Testis (tissue), 3 donors: ENCODE results near the gene DNAJA4. TPM values are rescaled to one million over a fixed set of nuclear protein-coding genes. Genes with fewer than 3 reads are reported as not detected.

ENCODE experiments used
- DNase-seq: peaks from one replicate; pipeline ENCODE4 v3.0.0-alpha.2; 2019
- H3K27ac ChIP-seq, 2 donors: fragments of 200-600 bp; sonication (generic); one replicate each; pipeline ENCODE4 v1.5.1; 2019
- H3K27me3 ChIP-seq: fragments of 200-600 bp; sonication (generic); one replicate; pipeline ENCODE4 v1.5.1; 2019
- H3K36me3 ChIP-seq: fragments of 200-600 bp; sonication (generic); one replicate; pipeline ENCODE4 v1.5.1; 2017; ENCODE audit warnings: low read depth; ENCODE audit errors: missing control alignments
- H3K4me1 ChIP-seq: fragments of 200-600 bp; sonication (generic); one replicate; pipeline ENCODE4 v1.5.1; 2019
- H3K4me3 ChIP-seq, 2 donors: fragments of 200-600 bp; sonication (generic); one replicate each; pipeline ENCODE4 v1.5.1; 2017 to 2019
- H3K9me3 ChIP-seq: fragments of 200-600 bp; sonication (generic); one replicate; pipeline ENCODE4 v1.5.1; 2017
- POLR2A ChIP-seq: fragments of 450-650 bp; IDR thresholded peaks from one replicate; pipeline ENCODE4 v1.6.1; 2017; ENCODE audit warnings: antibody characterized with exemption, mild to moderate bottlenecking, moderate library complexity
- WGBS, 2 donors: methylation state at CpG; one replicate each; pipeline ENCODE4 v1.1.5; 2018; 5-methylcytosine and 5-hydroxymethylcytosine counted together
- intact Hi-C: fragments of 100-400 bp; cut with DNase I; formaldehyde crosslinking; loops from one replicate; pipeline ENCODE4 v1.15.1; 2023; ENCODE audit warnings: low total_unique reads
- polyA plus RNA-seq: library from polyadenylated mRNA; stranded (reverse); fragments of 350-450 nt; fragmentation: Illumina TruSeq; extraction: RNeasy Lipid Tissue Mini Kit (QIAGEN cat#74804); gene quantifications from one replicate; pipeline ENCODE4 v1.2.3, GENCODE V29; 2014; ENCODE audit warnings: low read depth, low replicate concordance; ENCODE audit not compliant: insufficient read depth
- total RNA-seq, 2 donors: library from RNA; depleted of rRNA; stranded (reverse); fragments of >200 nt; gene quantifications; one replicate each; pipeline ENCODE4 v1.2.3, GENCODE V29; 2016
- TF ChIP-seq, protein P1 (sequence below), 3 experiments: fragments of 450-650 bp in 2 of 3; fragments of 200-600 bp in 1 of 3; sonication (generic) in 1 of 3; IDR thresholded peaks; one replicate each; pipeline ENCODE4 v1.5.1; 2016 to 2019; ENCODE audit warnings: antibody characterized with exemption in 3 of 3, mild to moderate bottlenecking in 2 of 3, moderate library complexity in 1 of 3

Gene DNAJA4
- total and polyA plus RNA-seq, 3 donors from 2014 or later: 88.4 to 183 (median 145) TPM

DNA sequence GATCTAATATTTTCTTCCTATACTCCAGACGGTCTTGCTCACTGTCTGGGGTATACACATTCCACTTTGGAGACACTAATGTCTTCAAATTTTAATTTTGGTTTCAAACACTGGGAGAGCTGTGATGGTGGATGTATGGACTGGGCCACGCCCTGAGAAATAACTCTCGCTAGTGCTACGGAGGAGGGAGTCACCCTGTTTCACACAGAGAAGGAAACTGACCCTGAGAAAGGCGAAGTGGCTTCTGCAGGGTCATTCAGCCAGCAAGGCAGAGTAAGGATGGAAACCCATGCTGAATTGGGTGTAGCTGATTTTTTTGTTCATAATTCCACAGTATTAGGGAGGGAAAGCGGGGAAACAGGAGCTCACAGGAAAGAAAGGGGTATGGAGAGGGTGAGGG lies 43.6 kb downstream of the DNAJA4 start:
- Histone ChIP-seq H3K36me3 (no peaks in the 10 kb centered on the region), H3K27me3 (no peaks in the 10 kb centered on the region), H3K4me1 (no peaks in the 10 kb centered on the region), H3K4me3 (no peak overlapping the region), H3K9me3 (no peaks in the 10 kb centered on the region), H3K27ac (no peak overlapping the region)
- DNase-seq: no peak
- intact Hi-C loops: no loop called here
- TF ChIP-seq, protein P1, sequence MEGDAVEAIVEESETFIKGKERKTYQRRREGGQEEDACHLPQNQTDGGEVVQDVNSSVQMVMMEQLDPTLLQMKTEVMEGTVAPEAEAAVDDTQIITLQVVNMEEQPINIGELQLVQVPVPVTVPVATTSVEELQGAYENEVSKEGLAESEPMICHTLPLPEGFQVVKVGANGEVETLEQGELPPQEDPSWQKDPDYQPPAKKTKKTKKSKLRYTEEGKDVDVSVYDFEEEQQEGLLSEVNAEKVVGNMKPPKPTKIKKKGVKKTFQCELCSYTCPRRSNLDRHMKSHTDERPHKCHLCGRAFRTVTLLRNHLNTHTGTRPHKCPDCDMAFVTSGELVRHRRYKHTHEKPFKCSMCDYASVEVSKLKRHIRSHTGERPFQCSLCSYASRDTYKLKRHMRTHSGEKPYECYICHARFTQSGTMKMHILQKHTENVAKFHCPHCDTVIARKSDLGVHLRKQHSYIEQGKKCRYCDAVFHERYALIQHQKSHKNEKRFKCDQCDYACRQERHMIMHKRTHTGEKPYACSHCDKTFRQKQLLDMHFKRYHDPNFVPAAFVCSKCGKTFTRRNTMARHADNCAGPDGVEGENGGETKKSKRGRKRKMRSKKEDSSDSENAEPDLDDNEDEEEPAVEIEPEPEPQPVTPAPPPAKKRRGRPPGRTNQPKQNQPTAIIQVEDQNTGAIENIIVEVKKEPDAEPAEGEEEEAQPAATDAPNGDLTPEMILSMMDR (IDR thresholded peaks at IDR 0.05): no peak
- no peak for TF ChIP-seq POLR2A
- 60 to 70% methylated on average over 6 of the region's 6 CpGs for WGBS, 2 donors

DNA sequence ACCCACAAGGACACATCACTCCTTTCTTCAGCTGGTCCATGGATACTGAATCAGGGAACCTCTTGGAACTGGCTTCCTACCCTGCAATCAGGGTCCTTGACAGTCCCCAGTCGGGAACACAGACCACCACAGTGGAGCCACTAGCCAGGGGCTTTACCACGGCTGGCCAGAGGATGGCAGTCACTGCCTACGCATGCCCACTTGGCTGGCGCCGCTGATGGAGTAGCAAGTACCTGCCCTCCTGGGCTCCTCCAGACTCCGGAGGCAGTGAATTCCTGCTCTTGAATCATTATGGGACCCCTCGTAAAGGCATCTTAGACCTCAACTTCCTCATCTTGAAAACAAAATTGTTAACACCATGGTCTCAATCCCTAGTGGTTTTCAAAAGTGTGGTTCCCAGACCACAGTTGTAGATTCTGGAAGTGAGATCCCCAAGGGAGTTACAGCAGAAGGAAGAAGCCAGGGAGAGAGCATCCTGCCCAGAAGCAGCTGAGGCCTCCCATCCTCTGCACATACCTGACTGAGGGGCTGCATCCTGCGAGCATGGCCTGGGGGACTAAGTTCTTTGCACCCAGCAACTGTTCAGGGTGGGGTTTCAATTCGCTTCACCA lies 44.2 kb downstream of the DNAJA4 start:
- no peak overlapping the region for H3K27ac ChIP-seq
- H3K36me3 ChIP-seq: no peaks in the 10 kb centered on the region
- DNase-seq: peak; percentile 79
- intact Hi-C loops: no loop called here
- H3K27me3 ChIP-seq: no peaks in the 10 kb centered on the region
- no peaks in the 10 kb centered on the region for H3K9me3 ChIP-seq
- H3K4me1 ChIP-seq: no peaks in the 10 kb centered on the region
- H3K4me3 ChIP-seq: no peak overlapping the region
- 33 to 54% methylated on average over 5 to 9 of the region's 9 CpGs for WGBS, 2 donors
- TF ChIP-seq POLR2A: no peak
- TF ChIP-seq, protein P1 (IDR thresholded peaks at IDR 0.05): peak; percentile 21 to 74 (median 60)

DNA sequence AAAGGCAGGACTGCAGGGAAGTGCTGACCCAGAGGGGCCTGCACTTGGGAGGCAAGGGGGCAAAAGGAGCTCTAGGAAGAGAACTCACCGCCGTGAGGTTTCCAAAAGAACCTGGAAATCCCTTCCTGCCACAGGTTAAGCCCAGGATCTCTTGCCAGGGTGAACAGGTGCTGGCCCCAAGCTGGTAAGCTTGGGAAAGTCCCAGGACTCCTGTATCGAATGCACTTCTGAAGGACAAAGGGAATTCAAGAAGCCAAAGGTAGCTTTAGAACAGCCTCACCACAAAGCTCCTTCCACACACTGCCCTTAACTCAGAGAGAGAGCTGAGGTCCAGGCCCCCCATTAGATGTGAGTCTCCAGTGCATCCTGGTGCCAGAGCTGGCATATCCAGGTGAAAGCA lies 46.9 kb downstream of the DNAJA4 start:
- Histone ChIP-seq H3K9me3 (no peaks in the 10 kb centered on the region), H3K27ac (no peak overlapping the region), H3K27me3 (no peaks in the 10 kb centered on the region), H3K36me3 (no peaks in the 10 kb centered on the region), H3K4me3 (no peak overlapping the region), H3K4me1 (no peaks in the 10 kb centered on the region)
- DNase-seq: no peak
- no peak for TF ChIP-seq POLR2A
- TF ChIP-seq, protein P1 (IDR thresholded peaks at IDR 0.05): no peak
- WGBS, 2 donors: 75 to 80% methylated on average over 2 to 3 of the region's 3 CpGs
- intact Hi-C loops: loop anchor here (10.0 kb wide), 1 partner anchor 114 kb away; no protein-coding TSS in a partner anchor

DNA sequence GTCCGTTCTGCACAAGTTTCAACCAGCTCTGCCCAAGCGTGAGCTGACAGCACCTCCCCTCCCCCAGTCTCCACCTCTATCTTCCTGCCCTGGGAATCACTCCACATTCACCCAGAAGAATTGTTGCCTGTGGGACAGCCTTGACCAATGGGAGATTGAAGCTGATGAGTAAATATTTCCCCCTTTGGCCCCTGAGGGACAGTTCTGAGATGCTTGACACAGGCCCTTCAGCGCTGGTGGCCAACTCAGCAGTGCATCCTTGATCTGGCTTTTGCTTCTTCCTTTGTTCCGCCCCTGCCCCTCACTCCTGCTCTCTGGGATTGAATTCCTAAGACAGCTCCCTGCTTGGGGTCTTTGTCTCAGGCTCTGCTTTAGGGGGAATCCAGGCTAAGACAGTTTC lies 48.2 kb downstream of the DNAJA4 start:
- intact Hi-C loops: loop anchor here (10.0 kb wide), 1 partner anchor 112 kb away; no protein-coding TSS in a partner anchor
- no peak for DNase-seq
- Histone ChIP-seq H3K9me3 (no peaks in the 10 kb centered on the region), H3K27ac (no peak overlapping the region), H3K4me1 (no peaks in the 10 kb centered on the region), H3K36me3 (no peaks in the 10 kb centered on the region), H3K27me3 (no peaks in the 10 kb centered on the region), H3K4me3 (no peak overlapping the region)
- TF ChIP-seq, protein P1 (IDR thresholded peaks at IDR 0.05): no peak
- TF ChIP-seq POLR2A: no peak
- 67 to 83% methylated on average over 2 to 4 of the region's 4 CpGs for WGBS, 2 donors

DNA sequence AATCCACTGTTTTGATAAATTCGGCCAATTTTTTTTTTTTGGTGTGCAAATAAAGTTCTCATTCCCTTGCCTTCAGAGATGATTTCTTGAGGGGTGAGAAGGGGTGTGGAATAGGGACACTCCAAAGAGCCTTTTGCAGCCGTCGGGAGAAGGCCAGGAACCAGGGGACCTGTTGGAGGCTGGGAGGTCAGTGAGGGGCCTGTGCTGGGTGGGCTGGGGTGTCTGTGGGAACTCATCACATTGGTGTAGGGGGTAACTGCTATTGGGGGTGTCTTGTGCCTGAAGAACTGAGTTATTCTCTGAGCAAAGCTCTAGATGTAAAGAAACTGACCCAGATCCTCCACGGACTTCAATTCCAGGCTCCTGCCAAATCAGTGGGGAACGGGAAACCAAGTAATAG lies 48.6 kb downstream of the DNAJA4 start:
- Histone ChIP-seq H3K27ac (no peak overlapping the region), H3K4me1 (no peaks in the 10 kb centered on the region), H3K36me3 (no peaks in the 10 kb centered on the region), H3K27me3 (no peaks in the 10 kb centered on the region), H3K9me3 (no peaks in the 10 kb centered on the region), H3K4me3 (no peak overlapping the region)
- intact Hi-C loops: loop anchor here (10.0 kb wide), 1 partner anchor 112 kb away; no protein-coding TSS in a partner anchor
- TF ChIP-seq, protein P1 (IDR thresholded peaks at IDR 0.05): no peak
- no peak for TF ChIP-seq POLR2A
- WGBS, 2 donors: 82 to 88% methylated on average over 3 to 5 of the region's 5 CpGs
- DNase-seq: no peak
